ENCODE data around the gene FAM180A. TPM values are rescaled to one million over a fixed set of nuclear protein-coding genes. Genes with fewer than 3 reads are reported as not detected.

The FAM180A gene
- total RNA-seq, 1 donor from 2014 or later, result not detected

- DNase-seq (ENCODE audit: low read depth), result peak; percentile 56
Measured at GRCh38 chr7:135771961-135772638, 23.5 kb upstream of the FAM180A start.

- DNase-seq (ENCODE audit: low read depth), result no peak
Measured at GRCh38 chr7:135771051-135771450, 22.4 kb upstream of the FAM180A start.

GRCh38 chr7:135770139-135770710 is 21.6 kb upstream of the FAM180A start:
- no peak for DNase-seq (ENCODE audit: low read depth)

GRCh38 chr7:135769005-135769802 is 20.6 kb upstream of the FAM180A start:
- no peak for DNase-seq (ENCODE audit: low read depth)

- DNase-seq (ENCODE audit: low read depth), result no peak
Measured at GRCh38 chr7:135768467-135768866, 19.9 kb upstream of the FAM180A start.

GRCh38 chr7:135768064-135768463 is 19.5 kb upstream of the FAM180A start:
- no peak for DNase-seq (ENCODE audit: low read depth)

GRCh38 chr7:135763261-135763660 is 14.6 kb upstream of the FAM180A start:
- DNase-seq (ENCODE audit: low read depth), result no peak

GRCh38 chr7:135761751-135762488 is 13.3 kb upstream of the FAM180A start:
- no peak for DNase-seq (ENCODE audit: low read depth)

GRCh38 chr7:135759532-135759931 is 10.9 kb upstream of the FAM180A start:
- DNase-seq (ENCODE audit: low read depth), result no peak

GRCh38 chr7:135758531-135758932 is 9.9 kb upstream of the FAM180A start:
- no peak for DNase-seq (ENCODE audit: low read depth)

GRCh38 chr7:135757719-135758411 is 9.3 kb upstream of the FAM180A start:
- DNase-seq (ENCODE audit: low read depth), result no peak

- DNase-seq (ENCODE audit: low read depth), result no peak
Measured at GRCh38 chr7:135756191-135756590, 7.6 kb upstream of the FAM180A start.

- DNase-seq (ENCODE audit: low read depth), result no peak
Measured at GRCh38 chr7:135755351-135755753, 6.7 kb upstream of the FAM180A start.

GRCh38 chr7:135753616-135754413 is 5.2 kb upstream of the FAM180A start:
- DNase-seq (ENCODE audit: low read depth), result no peak

- DNase-seq (ENCODE audit: low read depth), result no peak
Measured at GRCh38 chr7:135747366-135747765, 1.2 kb downstream of the FAM180A start.

GRCh38 chr7:135745703-135746312 is 2.8 kb downstream of the FAM180A start:
- peak; percentile 35 for DNase-seq (ENCODE audit: low read depth)

- DNase-seq (ENCODE audit: low read depth), result peak; percentile 56
Measured at GRCh38 chr7:135744938-135745702, 3.5 kb downstream of the FAM180A start.

- DNase-seq (ENCODE audit: low read depth), result no peak
Measured at GRCh38 chr7:135743907-135744731, 4.5 kb downstream of the FAM180A start.

GRCh38 chr7:135742371-135742770 is 6.2 kb downstream of the FAM180A start:
- DNase-seq (ENCODE audit: low read depth), result no peak

All from renal cortical epithelial cell (primary cell).